ENCODE measurements around the gene UQCRHL.

DNA sequence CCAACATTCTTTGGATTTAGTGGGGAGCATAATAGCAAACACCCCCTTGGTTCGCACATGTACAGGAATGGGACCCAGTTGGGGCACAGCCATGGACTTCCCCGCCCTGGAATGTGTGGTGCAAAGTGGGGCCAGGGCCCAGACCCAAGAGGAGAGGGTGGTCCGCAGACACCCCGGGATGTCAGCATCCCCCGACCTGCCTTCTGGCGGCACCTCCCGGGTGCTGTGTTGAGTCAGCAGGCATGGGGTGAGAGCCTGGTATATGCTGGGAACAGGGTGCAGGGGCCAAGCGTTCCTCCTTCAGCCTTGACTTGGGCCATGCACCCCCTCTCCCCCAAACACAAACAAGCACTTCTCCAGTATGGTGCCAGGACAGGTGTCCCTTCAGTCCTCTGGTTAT, 21.8 kb downstream of the UQCRHL start:
- no peak for TF ChIP-seq CTCF (IDR thresholded peaks at IDR 0.05)
- no peak for TF ChIP-seq EZH2 (IDR thresholded peaks at IDR 0.05; ENCODE audit: borderline replicate concordance, insufficient read depth, low read depth, low read length, poor library complexity, severe bottlenecking)
